Activated CD4-positive, alpha-beta T cell treated with anti-CD3 and anti-CD28 coated beads, Interleukin-2, Interleukin-4, amounts not matched to agents 100 ng/mL and 50 ng/mL, durations not matched to agents 16 hours and 8 hours (primary cell): ENCODE data around the gene SPRR1B.
"Not testable (repeated sequence)": the region's sequence is repeated elsewhere in the genome, so short reads cannot be mapped to it uniquely, and the experiment has no call there.

ENCODE experiments used
- DNase-seq: peaks from one replicate; pipeline ENCODE4 v3.0.0-alpha.2; 2020; ENCODE audit warnings: low spot score

The SPRR1B gene, protein sequence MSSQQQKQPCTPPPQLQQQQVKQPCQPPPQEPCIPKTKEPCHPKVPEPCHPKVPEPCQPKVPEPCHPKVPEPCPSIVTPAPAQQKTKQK

GRCh38 chr1:153030895-153031294 lies at the start of gene SPRR1B:
Gene SPRR1B (plus strand): TSS chr1:153031203. CDS start chr1:153032346, 1,143 bp downstream.
- no peak for DNase-seq

- no peak for DNase-seq
Observed at GRCh38 chr1:152982076-152982475, 48.9 kb upstream of the SPRR1B start.

GRCh38 chr1:152983234-152983633 lies 47.8 kb upstream of the SPRR1B start:
- DNase-seq = no peak

DNA sequence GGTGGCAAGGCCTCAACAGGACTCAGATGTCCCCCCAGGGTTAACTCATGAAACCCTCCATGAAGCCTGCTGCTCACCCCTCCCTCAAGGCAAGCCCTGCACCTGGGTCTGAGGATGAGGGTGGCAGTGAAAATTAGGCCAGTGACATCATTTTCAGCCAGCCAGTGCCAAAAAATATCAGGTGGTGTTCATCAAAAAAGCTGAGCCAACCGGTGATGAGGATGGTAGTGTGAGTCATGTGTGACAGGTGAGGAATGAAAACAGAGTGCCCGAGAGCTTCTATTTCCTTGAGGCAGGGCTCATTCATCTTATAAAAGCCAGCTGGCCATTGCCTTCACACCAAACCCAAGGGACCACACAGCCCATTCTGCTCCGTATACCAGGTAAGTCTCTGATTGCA lies 47.3 kb upstream of the SPRR1B start, which contains the start of gene SPRR1A:
Gene SPRR1A, plus strand, starts transcription at position 339 of the 400 bp plus-strand sequence. CDS start 1,150 bp downstream, outside the sequence.
- no peak for DNase-seq

- DNase-seq = no peak
Observed at GRCh38 chr1:152986578-152986977, 44.4 kb upstream of the SPRR1B start.

DNA sequence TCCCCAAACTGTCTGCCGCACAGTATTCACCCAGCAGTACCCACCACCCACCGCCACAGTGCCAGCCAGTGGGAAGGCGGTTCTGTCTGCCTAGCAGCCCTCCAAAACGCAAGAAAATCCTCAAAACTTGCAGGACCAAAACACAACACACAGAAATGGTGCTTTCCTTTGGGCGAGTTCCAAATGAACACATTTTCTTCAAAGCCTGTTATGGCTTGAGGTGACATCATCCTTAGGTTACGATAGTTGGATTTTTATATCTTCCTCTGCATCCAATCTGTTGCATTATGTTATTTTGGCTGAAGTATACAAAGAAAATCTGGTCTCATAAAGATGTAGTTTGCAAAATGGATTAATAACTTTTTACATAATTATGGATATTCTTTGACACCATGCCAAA lies 37.8 kb upstream of the SPRR1B start:
- DNase-seq = no peak

- no peak for DNase-seq
Observed at GRCh38 chr1:152995842-152996241, 35.2 kb upstream of the SPRR1B start.

- no peak for DNase-seq
Observed at GRCh38 chr1:152996633-152997400, 34.2 kb upstream of the SPRR1B start.

- no peak for DNase-seq
Observed at GRCh38 chr1:152997901-152998300, 33.1 kb upstream of the SPRR1B start.

GRCh38 chr1:152998476-152998875 lies 32.5 kb upstream of the SPRR1B start:
- DNase-seq = no peak

GRCh38 chr1:152999818-153000217 lies 31.2 kb upstream of the SPRR1B start:
- no peak for DNase-seq

DNA sequence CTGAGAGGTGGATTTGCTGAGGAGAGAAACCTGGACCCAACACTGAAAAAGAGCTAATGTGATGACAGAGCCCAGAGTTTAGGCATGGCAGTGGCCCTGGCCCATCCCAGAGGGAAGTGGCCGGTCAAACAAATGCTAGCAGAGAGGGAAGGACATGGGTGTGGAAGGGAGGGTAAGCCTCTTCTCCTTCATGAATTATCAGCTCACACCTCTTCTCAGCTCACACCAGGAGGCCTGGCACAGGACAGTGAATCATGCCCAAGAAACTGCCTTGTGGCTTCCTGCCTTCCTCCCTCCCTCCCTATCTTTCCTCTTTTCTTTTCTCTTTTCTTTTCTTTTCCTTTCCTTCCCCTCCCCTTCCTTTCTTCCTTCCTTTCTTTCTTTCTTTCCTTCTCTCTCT lies 30.7 kb upstream of the SPRR1B start:
- DNase-seq = no peak

DNA sequence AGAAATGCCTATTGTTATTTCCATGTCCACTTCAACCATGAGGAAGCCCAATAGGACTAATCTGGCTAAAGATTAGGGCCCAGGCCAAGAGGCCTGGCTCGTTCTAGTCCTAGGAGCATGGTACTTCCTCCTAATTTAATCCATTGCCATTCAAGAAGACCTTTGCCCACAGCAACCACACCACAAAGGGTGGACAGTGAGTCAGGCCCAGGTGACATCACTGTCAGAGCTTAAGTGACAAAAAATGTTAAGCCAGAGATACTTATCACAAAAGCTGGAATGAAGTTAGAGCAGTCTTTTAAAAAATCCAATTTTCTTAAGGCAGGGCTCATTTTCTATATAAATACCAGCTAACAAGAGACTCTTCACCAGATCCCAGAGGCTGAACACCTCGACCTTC lies 29.6 kb upstream of the SPRR1B start, which contains the start of gene SPRR3:
Gene SPRR3, plus strand, starts transcription at position 368 of the 400 bp plus-strand sequence. CDS start 1,272 bp downstream, outside the sequence.
- DNase-seq = no peak

GRCh38 chr1:153011235-153011758 lies 19.7 kb upstream of the SPRR1B start:
- not testable (repeated sequence) for DNase-seq

GRCh38 chr1:153021829-153022228 lies 9.2 kb upstream of the SPRR1B start:
- DNase-seq = not testable (repeated sequence)

- DNase-seq = not testable (repeated sequence)
Observed at GRCh38 chr1:153022340-153022739, 8.7 kb upstream of the SPRR1B start.

DNA sequence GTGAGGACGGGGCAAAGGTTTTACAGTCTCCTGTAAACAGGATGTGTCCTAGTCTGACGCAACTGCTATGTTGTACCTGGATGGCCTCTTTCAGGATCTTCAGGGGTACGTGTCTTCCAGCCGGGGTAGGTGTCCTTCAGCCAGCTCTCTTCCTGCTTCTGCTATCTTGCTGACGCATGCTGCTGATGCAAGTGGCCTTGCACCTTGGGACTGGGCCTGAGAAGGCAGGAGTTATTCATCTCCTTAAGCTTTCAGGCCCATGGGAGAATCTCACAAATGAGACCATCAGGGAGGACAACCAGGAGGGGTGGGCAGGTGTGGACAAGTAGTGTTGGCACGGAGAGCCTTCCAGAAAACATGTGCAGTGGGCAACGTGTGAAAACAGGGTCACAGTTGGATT lies 7.9 kb upstream of the SPRR1B start:
- DNase-seq = no peak

GRCh38 chr1:153024413-153024812 lies 6.6 kb upstream of the SPRR1B start:
- DNase-seq = no peak

DNA sequence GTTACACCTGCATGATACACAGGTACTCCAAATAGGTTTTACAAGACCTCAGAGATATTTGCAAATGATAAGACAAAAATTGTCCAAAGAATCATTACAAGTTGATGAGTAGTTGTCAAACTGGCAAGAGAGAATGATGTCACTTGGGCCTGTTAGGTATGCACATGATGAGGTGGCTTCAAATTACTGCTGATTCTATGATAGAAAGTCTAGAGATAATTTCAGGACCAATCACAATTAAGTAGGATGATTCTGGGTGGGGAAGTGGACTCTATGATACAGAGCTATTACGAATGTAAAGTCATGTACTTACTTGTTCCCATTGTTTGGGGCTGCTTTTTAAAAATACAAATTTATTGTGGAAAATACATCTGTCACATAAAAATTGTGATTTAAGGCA lies 5.2 kb upstream of the SPRR1B start:
- no peak for DNase-seq

DNA sequence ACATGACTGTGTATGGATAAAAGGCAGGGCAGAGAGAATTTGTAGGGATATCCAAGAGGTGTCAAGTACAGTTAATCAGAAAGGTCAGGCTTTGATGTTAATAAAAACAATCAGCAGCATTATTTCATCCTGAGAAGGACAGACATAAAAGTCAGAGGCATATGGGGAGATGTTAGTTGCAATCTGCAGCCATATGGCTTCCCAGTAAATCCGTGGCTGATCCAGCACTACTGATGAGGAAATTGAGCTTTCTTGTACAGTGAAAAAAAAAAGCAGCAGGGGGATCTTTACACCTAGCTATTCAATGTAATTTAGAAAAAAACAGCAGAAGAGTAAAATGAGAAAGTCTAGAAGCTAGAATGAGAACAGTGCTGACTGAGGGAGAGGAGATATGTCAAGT lies 2.2 kb upstream of the SPRR1B start:
- no peak for DNase-seq

DNA sequence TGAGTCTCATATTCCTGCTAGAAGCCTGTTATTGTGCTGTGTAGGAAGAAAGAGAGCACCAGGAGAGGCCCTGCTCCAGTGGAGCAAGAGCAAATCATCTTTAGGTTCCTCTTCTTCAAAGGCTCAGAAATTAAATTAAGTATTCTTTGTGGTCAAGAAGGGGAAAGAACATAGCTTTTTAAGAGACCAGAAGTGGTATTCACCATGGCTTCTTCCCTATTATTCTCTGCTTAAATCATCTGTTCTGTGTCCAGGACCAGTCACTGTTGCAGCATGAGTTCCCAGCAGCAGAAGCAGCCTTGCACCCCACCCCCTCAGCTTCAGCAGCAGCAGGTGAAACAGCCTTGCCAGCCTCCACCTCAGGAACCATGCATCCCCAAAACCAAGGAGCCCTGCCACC lies 1.1 kb downstream of the SPRR1B start:
- DNase-seq = no peak

GRCh38 chr1:153032677-153033308 lies 1.8 kb downstream of the SPRR1B start:
- DNase-seq = peak; percentile 4

DNA sequence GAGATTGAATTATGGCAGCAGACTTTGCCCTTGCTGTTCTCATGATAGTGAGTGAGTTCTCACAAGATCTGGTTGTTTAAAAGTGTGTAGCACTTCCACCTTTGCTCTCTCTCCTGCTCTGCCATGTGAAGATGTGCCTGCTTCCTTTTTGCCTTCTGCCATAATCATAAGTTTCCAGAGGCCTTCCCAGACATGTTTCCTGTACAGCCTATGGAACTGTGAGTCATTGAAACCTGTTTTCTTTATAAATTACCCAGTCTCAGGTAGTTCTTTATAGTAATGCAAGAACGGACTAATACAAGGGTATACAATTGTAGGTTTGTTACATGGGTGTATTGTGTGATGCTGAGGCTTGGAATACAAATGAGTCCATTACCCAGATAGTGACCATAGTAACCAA lies 4.2 kb downstream of the SPRR1B start:
- DNase-seq = no peak
